Activated naive CD4-positive, alpha-beta T cell treated with anti-CD3 and anti-CD28 coated beads, Interleukin-2, amount 50 U/mL, for 72 hours (primary cell): Measurements from ENCODE around the gene C17orf75. TPM values are rescaled to one million over a fixed set of nuclear protein-coding genes. Genes with fewer than 3 reads are reported as not detected.

Source experiments
- total RNA-seq, 2 donors: library from RNA; stranded (reverse); gene quantifications; one replicate each; pipeline ENCODE4 v1.2.3, GENCODE V29; 2022

The C17orf75 gene
- total RNA-seq, 2 donors from 2014 or later, result 10.8 to 24.5 TPM

Other genes starting within 250 kb of the C17orf75 start
- 10 to 100 TPM; 24.3 to 25.9 TPM for gene RHOT1, start 199.7 kb downstream of the C17orf75 start, total RNA-seq
- gene RHBDL3, start 76.3 kb downstream of the C17orf75 start, total RNA-seq, result under 1 TPM in 1 of 2 donors, not detected in 1; 0.14 TPM
- gene ZNF207, start 8.0 kb upstream of the C17orf75 start, total RNA-seq, result 100 to 1,000 TPM; 255 to 256 TPM
- 100 to 1,000 TPM; 119 to 162 TPM for gene PSMD11, start 102.3 kb upstream of the C17orf75 start, total RNA-seq
- gene CDK5R1, start 144.8 kb upstream of the C17orf75 start, total RNA-seq, result 10 to 100 TPM; 12.4 to 15.6 TPM